ENCODE data around the gene MSANTD3.
"Not testable (repeated sequence)": the region's sequence is repeated elsewhere in the genome, so short reads cannot be mapped to it uniquely, and the experiment has no call there.

Gene MSANTD3

DNA sequence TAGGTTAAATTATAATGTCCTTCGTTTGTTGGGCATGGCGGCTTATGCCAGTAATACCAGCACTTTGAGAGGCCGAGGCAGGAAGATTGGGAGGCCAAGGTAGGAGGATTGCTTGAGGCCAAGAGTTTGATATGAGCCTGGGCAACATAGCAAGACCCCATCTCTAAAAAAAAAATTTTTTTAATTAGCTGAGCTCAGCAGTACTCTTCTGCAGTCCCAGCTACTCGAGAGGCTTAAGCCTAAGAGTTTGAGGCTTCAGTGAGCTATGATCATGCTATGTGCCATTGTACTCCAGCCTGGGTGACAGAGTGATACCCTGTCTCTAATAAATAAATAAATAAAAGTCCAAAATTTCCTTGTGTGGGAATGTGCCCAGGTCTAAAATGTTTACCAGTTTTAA, 9.1 kb upstream of the MSANTD3 start:
- H3K9me3 Mint-ChIP-seq, result no peaks in the 10 kb centered on the region
- no peak overlapping the region for H3K4me3 Mint-ChIP-seq
- DNase-seq (no peak), ATAC-seq (no peak)
- H3K4me1 Mint-ChIP-seq, result no peaks in the 10 kb centered on the region
- H3K27ac Mint-ChIP-seq, result no peak overlapping the region
- H3K36me3 Mint-ChIP-seq (ENCODE audit: low read depth), result no peaks in the 10 kb centered on the region
- peaks cover 24% of the 10 kb centered on the region for H3K27me3 Mint-ChIP-seq

DNA sequence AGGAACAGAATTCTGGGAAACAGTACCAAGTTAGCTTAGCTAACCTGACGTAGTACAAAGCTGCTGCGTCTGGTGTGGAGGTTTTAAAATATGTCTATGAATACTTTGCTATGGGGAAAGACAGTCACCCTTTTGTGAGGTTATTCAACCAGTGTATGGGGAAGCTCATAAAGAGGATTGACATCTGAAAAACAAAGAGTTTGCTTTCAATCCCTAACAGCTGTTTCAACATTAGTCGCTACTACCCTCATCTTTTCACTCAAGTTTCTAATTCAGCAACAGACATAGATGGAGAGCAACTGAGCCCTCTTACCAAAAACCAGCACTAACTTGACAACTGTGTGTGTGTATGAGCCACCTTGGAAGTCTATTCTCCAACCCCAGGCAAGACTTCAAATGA, 7.8 kb upstream of the MSANTD3 start:
- H3K36me3 Mint-ChIP-seq (ENCODE audit: low read depth), result no peaks in the 10 kb centered on the region
- no peak for DNase-seq
- H3K27ac Mint-ChIP-seq, result no peak overlapping the region
- no peak for ATAC-seq
- no peaks in the 10 kb centered on the region for H3K4me1 Mint-ChIP-seq
- no peak overlapping the region for H3K4me3 Mint-ChIP-seq
- H3K9me3 Mint-ChIP-seq, result no peaks in the 10 kb centered on the region
- H3K27me3 Mint-ChIP-seq, result peaks cover 26% of the 10 kb centered on the region

- H3K4me3 Mint-ChIP-seq; DNase-seq; ATAC-seq; H3K9me3 Mint-ChIP-seq; H3K36me3 Mint-ChIP-seq (ENCODE audit: low read depth); H3K4me1 Mint-ChIP-seq; H3K27ac Mint-ChIP-seq: not testable (repeated sequence)
- peaks cover 18% of the 10 kb centered on the region for H3K27me3 Mint-ChIP-seq
These were observed 5.8 kb upstream of the MSANTD3 start for GRCh38 chr9:100421116-100421515.

GRCh38 chr9:100425758-100426157, 1.2 kb upstream of the MSANTD3 start:
- Mint-ChIP-seq H3K4me3 (peak overlapping the region; percentile 87), H3K27ac (no peak overlapping the region), H3K4me1 (peaks cover 32% of the 10 kb centered on the region), H3K9me3 (no peaks in the 10 kb centered on the region), H3K27me3 (peaks cover 7% of the 10 kb centered on the region), H3K36me3 (ENCODE audit: low read depth) (peaks cover 4% of the 10 kb centered on the region)
- no peak for DNase-seq
- ATAC-seq, result no peak

- Mint-ChIP-seq H3K27me3 (peaks cover 7% of the 10 kb centered on the region), H3K4me1 (peaks cover 32% of the 10 kb centered on the region), H3K9me3 (no peaks in the 10 kb centered on the region), H3K36me3 (ENCODE audit: low read depth) (peaks cover 4% of the 10 kb centered on the region), H3K27ac (peak overlapping the region; percentile 91), H3K4me3 (peak overlapping the region; percentile 87)
- DNase-seq, result no peak
- no peak for ATAC-seq
These were observed 784 bp upstream of the MSANTD3 start for GRCh38 chr9:100426189-100426529.

DNA sequence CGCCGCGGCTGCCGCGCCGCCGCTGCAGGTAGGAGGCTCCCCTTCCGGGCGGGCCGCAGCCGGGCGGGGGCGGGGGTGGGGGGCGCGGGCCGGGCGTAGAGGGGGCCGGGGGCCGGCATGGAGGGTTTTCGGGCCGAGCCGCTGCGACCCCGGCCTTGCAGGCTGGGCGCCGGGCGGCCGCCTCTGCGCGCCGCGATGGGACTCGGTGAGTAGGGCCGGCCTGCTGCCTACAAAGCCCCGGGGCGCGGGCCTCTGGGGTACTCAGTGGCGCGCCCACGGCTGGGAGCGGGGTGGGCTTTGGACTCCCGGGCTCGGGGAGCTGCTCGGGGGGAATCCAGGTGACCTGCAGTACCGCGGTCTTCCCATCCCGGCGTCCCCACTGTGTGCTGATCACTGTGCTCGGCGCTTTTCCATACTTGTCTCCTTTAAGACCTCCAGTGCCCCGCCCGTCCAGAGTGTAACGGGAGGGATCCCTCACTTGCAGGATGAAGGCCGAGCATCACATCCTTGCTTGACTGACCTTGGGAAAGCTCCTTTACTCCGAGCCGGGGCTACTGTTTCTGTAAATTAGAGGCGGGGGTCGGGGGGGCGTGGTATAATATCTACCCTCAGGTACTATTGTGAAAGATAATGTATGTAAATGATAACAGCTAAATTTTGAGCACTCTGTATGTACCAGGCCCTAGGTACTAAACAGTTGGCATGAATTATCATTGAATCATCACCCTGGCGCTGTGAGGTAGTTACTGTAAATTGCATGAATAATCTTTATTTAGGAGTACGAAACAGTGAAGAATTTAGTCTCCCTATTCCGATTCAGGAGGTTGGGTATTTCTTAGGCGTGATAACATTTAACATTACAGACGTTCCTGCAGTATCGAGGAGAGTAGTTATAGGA, 672 bp downstream of the MSANTD3 start:
- peaks cover 4% of the 10 kb centered on the region for H3K36me3 Mint-ChIP-seq (ENCODE audit: low read depth)
- H3K4me1 Mint-ChIP-seq, result peaks cover 32% of the 10 kb centered on the region
- peak overlapping the region; percentile 81 for H3K4me3 Mint-ChIP-seq
- H3K9me3 Mint-ChIP-seq, result no peaks in the 10 kb centered on the region
- DNase-seq (peak; percentile 27), ATAC-seq (peak; percentile 63)
- peaks cover 3% of the 10 kb centered on the region for H3K27me3 Mint-ChIP-seq
- H3K27ac Mint-ChIP-seq, result peak overlapping the region; percentile 78

DNA sequence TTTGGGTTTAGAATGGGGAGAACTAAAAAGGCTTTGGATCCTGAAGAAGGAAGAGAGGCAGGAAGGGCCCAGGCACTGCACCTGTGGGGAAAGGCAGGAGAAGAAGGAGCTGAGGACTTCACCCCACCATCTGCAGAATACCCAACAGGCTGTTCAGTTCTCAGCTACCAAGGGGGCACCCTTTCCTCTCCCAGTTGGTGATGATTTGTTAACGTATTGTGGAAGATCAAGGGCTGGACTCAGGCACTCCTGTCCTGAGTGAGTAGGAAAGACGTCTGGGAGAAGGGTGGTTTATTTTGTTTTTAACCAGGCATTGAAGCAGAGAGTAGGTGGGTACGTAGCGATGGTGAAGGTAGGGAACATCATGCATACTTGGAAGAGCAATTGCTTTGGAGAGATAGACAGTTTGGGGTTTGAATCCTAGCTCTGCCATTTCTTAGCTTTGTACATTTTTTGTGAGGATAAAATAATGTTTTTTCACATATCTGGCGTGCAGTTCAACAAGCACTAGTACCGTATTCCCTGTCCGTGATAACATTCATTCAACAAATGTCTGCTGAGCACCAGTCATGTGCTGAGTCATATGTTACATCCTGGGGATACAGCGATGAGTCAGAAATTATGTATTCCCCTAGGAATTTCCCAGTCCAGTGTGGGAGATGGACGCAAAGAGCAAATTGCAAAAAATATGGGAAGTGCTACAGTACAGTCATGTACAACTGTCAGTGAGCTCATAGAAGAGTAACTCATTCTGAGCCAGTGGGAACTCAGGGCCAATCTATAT, 2.1 kb downstream of the MSANTD3 start:
- peaks cover 4% of the 10 kb centered on the region for H3K36me3 Mint-ChIP-seq (ENCODE audit: low read depth)
- H3K27ac Mint-ChIP-seq, result no peak overlapping the region
- no peaks in the 10 kb centered on the region for H3K27me3 Mint-ChIP-seq
- ATAC-seq, result no peak
- H3K4me3 Mint-ChIP-seq, result peak overlapping the region; percentile 81
- H3K9me3 Mint-ChIP-seq, result no peaks in the 10 kb centered on the region
- DNase-seq, result no peak
- peaks cover 32% of the 10 kb centered on the region for H3K4me1 Mint-ChIP-seq

DNA sequence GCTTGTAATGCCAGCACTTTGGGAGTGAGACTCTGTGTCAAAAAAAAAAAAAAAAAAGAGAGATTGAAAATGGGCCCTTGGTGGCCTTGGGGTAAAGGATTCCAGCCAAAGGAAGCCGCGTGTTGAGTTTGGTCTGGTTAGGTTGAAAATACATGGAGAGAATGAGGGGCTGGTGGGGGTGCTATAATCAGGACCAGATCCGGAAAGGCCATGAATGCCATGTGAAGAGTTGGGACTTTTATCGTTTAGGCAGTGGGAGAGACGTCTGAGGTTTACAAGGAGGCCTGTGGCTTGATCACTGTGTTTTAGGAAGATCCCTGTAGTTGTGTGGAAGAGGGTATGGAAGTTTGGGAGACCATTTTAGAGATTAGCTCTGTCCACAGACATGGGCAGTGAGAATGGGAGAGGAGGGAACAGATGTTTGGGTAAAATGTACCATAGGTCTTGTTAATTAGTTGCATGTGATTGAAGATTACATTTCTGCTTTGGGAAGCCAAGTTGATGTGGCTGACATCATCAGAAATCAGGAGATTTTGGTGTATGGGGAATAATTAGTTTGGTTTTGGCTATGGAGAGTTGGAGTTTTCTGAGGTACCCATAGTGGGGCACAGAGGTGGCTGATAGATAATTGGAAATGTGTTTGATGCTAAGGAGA, 3.5 kb downstream of the MSANTD3 start:
- Mint-ChIP-seq H3K4me1 (peaks cover 32% of the 10 kb centered on the region), H3K4me3 (no peak overlapping the region), H3K36me3 (ENCODE audit: low read depth) (peaks cover 4% of the 10 kb centered on the region), H3K9me3 (no peaks in the 10 kb centered on the region), H3K27me3 (no peaks in the 10 kb centered on the region), H3K27ac (no peak overlapping the region)
- ATAC-seq, result no peak
- no peak for DNase-seq

DNA sequence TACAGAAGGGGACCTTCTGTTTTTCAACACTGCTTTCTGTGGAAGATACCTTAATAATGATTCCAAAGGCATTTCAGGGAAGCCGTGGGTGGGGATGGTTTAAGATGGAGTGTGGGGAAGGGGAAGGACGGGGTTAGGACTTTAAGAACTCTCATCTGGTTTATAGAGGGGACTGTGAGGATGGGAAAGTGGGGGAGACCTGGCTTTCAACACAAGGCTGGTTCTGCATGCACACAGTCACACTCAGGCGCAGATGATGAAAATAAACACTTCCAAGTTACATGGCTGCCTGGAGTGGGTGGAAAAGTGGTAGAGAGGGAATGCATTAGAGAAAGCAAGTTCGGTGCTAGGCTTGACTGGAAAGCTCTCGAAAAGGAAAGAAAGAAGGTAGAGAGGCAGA, 4.9 kb downstream of the MSANTD3 start:
- peaks cover 4% of the 10 kb centered on the region for H3K36me3 Mint-ChIP-seq (ENCODE audit: low read depth)
- H3K4me1 Mint-ChIP-seq, result peaks cover 19% of the 10 kb centered on the region
- H3K27me3 Mint-ChIP-seq, result no peaks in the 10 kb centered on the region
- DNase-seq (no peak), ATAC-seq (no peak)
- no peak overlapping the region for H3K27ac Mint-ChIP-seq
- H3K4me3 Mint-ChIP-seq, result no peak overlapping the region
- no peaks in the 10 kb centered on the region for H3K9me3 Mint-ChIP-seq

GRCh38 chr9:100432736-100433135, 5.8 kb downstream of the MSANTD3 start:
- Mint-ChIP-seq H3K27ac (no peak overlapping the region), H3K4me1 (peaks cover 18% of the 10 kb centered on the region), H3K9me3 (no peaks in the 10 kb centered on the region), H3K36me3 (ENCODE audit: low read depth) (peaks cover 4% of the 10 kb centered on the region), H3K4me3 (no peak overlapping the region), H3K27me3 (no peaks in the 10 kb centered on the region)
- DNase-seq, result no peak
- no peak for ATAC-seq

GRCh38 chr9:100436571-100436970, 9.6 kb downstream of the MSANTD3 start:
- Mint-ChIP-seq H3K9me3 (no peaks in the 10 kb centered on the region), H3K27me3 (no peaks in the 10 kb centered on the region), H3K27ac (no peak overlapping the region), H3K36me3 (ENCODE audit: low read depth) (no peaks in the 10 kb centered on the region), H3K4me1 (no peaks in the 10 kb centered on the region), H3K4me3 (no peak overlapping the region)
- ATAC-seq, result no peak
- no peak for DNase-seq

GRCh38 chr9:100437860-100438805, 11.2 kb downstream of the MSANTD3 start:
- Mint-ChIP-seq H3K4me3 (no peak overlapping the region), H3K27ac (no peak overlapping the region), H3K9me3 (no peaks in the 10 kb centered on the region), H3K36me3 (ENCODE audit: low read depth) (no peaks in the 10 kb centered on the region), H3K27me3 (no peaks in the 10 kb centered on the region), H3K4me1 (no peaks in the 10 kb centered on the region)
- no peak for ATAC-seq
- peak; percentile 71 for DNase-seq

- Mint-ChIP-seq H3K36me3 (ENCODE audit: low read depth) (peaks cover 3% of the 10 kb centered on the region), H3K4me1 (no peaks in the 10 kb centered on the region), H3K9me3 (no peaks in the 10 kb centered on the region), H3K4me3 (no peak overlapping the region), H3K27me3 (no peaks in the 10 kb centered on the region), H3K27ac (no peak overlapping the region)
- ATAC-seq, result no peak
- no peak for DNase-seq
These were observed 13.1 kb downstream of the MSANTD3 start for GRCh38 chr9:100440071-100440470.

DNA sequence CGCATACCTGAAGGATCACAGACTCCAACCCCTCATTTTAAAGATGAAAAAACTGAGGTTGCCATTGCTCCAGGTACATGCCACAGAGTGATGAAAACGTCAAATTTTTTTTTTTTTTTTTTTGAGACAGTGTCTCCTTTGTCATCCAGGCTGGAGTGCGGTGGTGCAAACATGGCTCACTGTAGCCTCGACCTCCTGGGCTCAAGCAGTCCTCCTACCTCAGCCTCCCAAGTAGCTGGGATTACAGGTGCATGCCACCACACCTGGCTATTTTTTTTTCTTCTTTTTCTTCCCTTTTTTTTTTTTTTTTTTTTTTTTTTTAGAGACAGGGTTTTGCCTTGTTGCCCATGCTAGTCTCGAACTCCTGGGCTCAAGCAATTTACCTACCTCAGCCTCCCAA, 13.5 kb downstream of the MSANTD3 start:
- H3K4me1 Mint-ChIP-seq; ATAC-seq; H3K36me3 Mint-ChIP-seq (ENCODE audit: low read depth); H3K4me3 Mint-ChIP-seq; DNase-seq; H3K27me3 Mint-ChIP-seq; H3K27ac Mint-ChIP-seq; H3K9me3 Mint-ChIP-seq: not testable (repeated sequence)

Data from activated naive CD8-positive, alpha-beta T cell treated with anti-CD3 and anti-CD28 coated beads, Interleukin-2, amount 50 U/mL, for 24 hours (primary cell).